Measurements from ENCODE around the gene ITIH3. TPM values are rescaled to one million over a fixed set of nuclear protein-coding genes. Genes with fewer than 3 reads are reported as not detected.
A peak's percentile ranks its signal among the peaks of the same experiment; 100 is the strongest.

ITIH3 gene
- total RNA-seq, 2 donors from 2014 or later, result 0.32 to 0.82 TPM

GRCh38 chr3:52817221-52817620, 22.6 kb downstream of the ITIH3 start:
- H3K36me3 ChIP-seq, result no peaks in the 10 kb centered on the region
- no peak overlapping the region for H3K4me3 ChIP-seq
- no peaks in the 10 kb centered on the region for H3K27me3 ChIP-seq
- H3K9ac ChIP-seq (ENCODE audit: low read depth in 2 of 2, low read length in 2 of 2), result no peak overlapping the region
- H3K4me1 ChIP-seq, result no peaks in the 10 kb centered on the region
- intact Hi-C loops (cut with DNase I), result no loop called here
- TF ChIP-seq CTCF (IDR thresholded peaks at IDR 0.05), result no peak
- no peak for DNase-seq
- H3K27ac ChIP-seq, result no peak overlapping the region
- H3K9me3 ChIP-seq, result no peaks in the 10 kb centered on the region

GRCh38 chr3:52817860-52818259, 23.3 kb downstream of the ITIH3 start:
- Histone ChIP-seq H3K4me3 (no peak overlapping the region), H3K27ac (no peak overlapping the region), H3K4me1 (no peaks in the 10 kb centered on the region), H3K9me3 (no peaks in the 10 kb centered on the region), H3K36me3 (no peaks in the 10 kb centered on the region), H3K27me3 (no peaks in the 10 kb centered on the region), H3K9ac (ENCODE audit: low read depth in 2 of 2, low read length in 2 of 2) (no peak overlapping the region)
- intact Hi-C loops (cut with DNase I), result no loop called here
- no peak for DNase-seq
- no peak for TF ChIP-seq CTCF (IDR thresholded peaks at IDR 0.05)

- Histone ChIP-seq H3K36me3 (no peaks in the 10 kb centered on the region), H3K4me1 (no peaks in the 10 kb centered on the region), H3K4me3 (no peak overlapping the region), H3K27ac (no peak overlapping the region), H3K27me3 (no peaks in the 10 kb centered on the region), H3K9ac (ENCODE audit: low read depth in 2 of 2, low read length in 2 of 2) (no peak overlapping the region), H3K9me3 (no peaks in the 10 kb centered on the region)
- no peak for TF ChIP-seq CTCF (IDR thresholded peaks at IDR 0.05)
- DNase-seq, result no peak
- intact Hi-C loops (cut with DNase I), result no loop called here
Measured at GRCh38 chr3:52819936-52820335, 25.3 kb downstream of the ITIH3 start.

- H3K4me1 ChIP-seq, result no peaks in the 10 kb centered on the region
- TF ChIP-seq CTCF (IDR thresholded peaks at IDR 0.05), result peak; percentile 53
- H3K27me3 ChIP-seq, result no peaks in the 10 kb centered on the region
- DNase-seq, result no peak
- no peak overlapping the region for H3K27ac ChIP-seq
- intact Hi-C loops (cut with DNase I), result no loop called here
- H3K4me3 ChIP-seq, result no peak overlapping the region
- H3K36me3 ChIP-seq, result no peaks in the 10 kb centered on the region
- no peaks in the 10 kb centered on the region for H3K9me3 ChIP-seq
- no peak overlapping the region for H3K9ac ChIP-seq (ENCODE audit: low read depth in 2 of 2, low read length in 2 of 2)
Measured at GRCh38 chr3:52820736-52821135, 26.1 kb downstream of the ITIH3 start.

GRCh38 chr3:52822363-52822762, 27.8 kb downstream of the ITIH3 start:
- Histone ChIP-seq H3K27me3 (no peaks in the 10 kb centered on the region), H3K9me3 (no peaks in the 10 kb centered on the region), H3K4me3 (no peak overlapping the region), H3K4me1 (no peaks in the 10 kb centered on the region), H3K9ac (ENCODE audit: low read depth in 2 of 2, low read length in 2 of 2) (no peak overlapping the region), H3K36me3 (no peaks in the 10 kb centered on the region), H3K27ac (no peak overlapping the region)
- DNase-seq, result no peak
- intact Hi-C loops (cut with DNase I), result no loop called here
- TF ChIP-seq CTCF (IDR thresholded peaks at IDR 0.05), result no peak

- no peak for TF ChIP-seq CTCF (IDR thresholded peaks at IDR 0.05)
- no peak overlapping the region for H3K27ac ChIP-seq
- no peaks in the 10 kb centered on the region for H3K9me3 ChIP-seq
- H3K27me3 ChIP-seq, result no peaks in the 10 kb centered on the region
- H3K4me1 ChIP-seq, result no peaks in the 10 kb centered on the region
- no peak overlapping the region for H3K4me3 ChIP-seq
- no peak for DNase-seq
- H3K9ac ChIP-seq (ENCODE audit: low read depth in 2 of 2, low read length in 2 of 2), result no peak overlapping the region
- no peaks in the 10 kb centered on the region for H3K36me3 ChIP-seq
- intact Hi-C loops (cut with DNase I), result no loop called here
Measured at GRCh38 chr3:52824037-52824436, 29.4 kb downstream of the ITIH3 start.

All from colonic mucosa (tissue), 4 donors.